Measurements from ENCODE around the gene GADD45A. TPM values are rescaled to one million over a fixed set of nuclear protein-coding genes. Genes with fewer than 3 reads are reported as not detected.
"Not testable (repeated sequence)": the region's sequence is repeated elsewhere in the genome, so short reads cannot be mapped to it uniquely, and the experiment has no call there.

The GADD45A gene
- total RNA-seq, 1 donor from 2014 or later, result 111 TPM

GRCh38 chr1:67729872-67730271 lies 44.9 kb downstream of the GADD45A start:
- no peaks in the 10 kb centered on the region for H3K27me3 ChIP-seq
- H3K27ac ChIP-seq, result no peak overlapping the region
- DNase-seq (ENCODE audit: low spot score in 2 of 2), result no peak
- no peak for TF ChIP-seq CTCF (IDR thresholded peaks at IDR 0.05)
- H3K36me3 ChIP-seq, result no peaks in the 10 kb centered on the region
- intact Hi-C loops (cut with DNase I), result no loop called here
- H3K9me3 ChIP-seq, result no peaks in the 10 kb centered on the region
- no peak overlapping the region for H3K4me3 ChIP-seq
- peaks cover 9 to 38% of the 10 kb centered on the region in 2 donors for H3K4me1 ChIP-seq

GRCh38 chr1:67730312-67730711 lies 45.3 kb downstream of the GADD45A start:
- intact Hi-C loops (cut with DNase I); H3K27ac ChIP-seq; H3K36me3 ChIP-seq; H3K27me3 ChIP-seq; H3K9me3 ChIP-seq; H3K4me3 ChIP-seq; DNase-seq (ENCODE audit: low spot score in 2 of 2): not testable (repeated sequence)
- peaks cover 12 to 35% of the 10 kb centered on the region in 2 donors for H3K4me1 ChIP-seq

DNA sequence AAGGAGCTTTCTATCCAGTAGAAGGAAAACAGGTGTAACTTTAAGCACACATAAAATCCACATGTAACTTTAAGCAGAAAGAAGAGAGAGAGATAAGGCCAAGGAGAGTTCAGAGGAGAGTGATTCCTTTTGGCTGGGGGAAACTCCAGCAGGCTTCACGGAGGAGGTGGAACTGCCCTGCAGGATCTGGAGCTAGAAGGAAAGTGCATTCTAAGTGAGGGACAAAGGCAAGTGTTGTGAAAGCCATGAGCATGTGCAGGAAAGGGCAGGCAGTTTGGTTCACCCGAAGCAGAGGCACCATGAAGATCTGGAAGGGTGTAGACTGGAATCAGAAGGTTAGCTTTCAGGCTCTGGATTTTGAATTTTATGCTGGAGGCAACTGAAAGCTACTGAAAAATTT lies 46.3 kb downstream of the GADD45A start:
- Histone ChIP-seq H3K9me3 (no peaks in the 10 kb centered on the region), H3K4me3 (no peak overlapping the region), H3K36me3 (no peaks in the 10 kb centered on the region), H3K4me1 (peaks cover 20 to 29% of the 10 kb centered on the region in 2 donors), H3K27me3 (no peaks in the 10 kb centered on the region), H3K27ac (peak overlapping the region in 1 of 2 donors; percentile 72)
- no peak for TF ChIP-seq CTCF (IDR thresholded peaks at IDR 0.05)
- no peak for DNase-seq (ENCODE audit: low spot score in 2 of 2)
- intact Hi-C loops (cut with DNase I), result no loop called here

DNA sequence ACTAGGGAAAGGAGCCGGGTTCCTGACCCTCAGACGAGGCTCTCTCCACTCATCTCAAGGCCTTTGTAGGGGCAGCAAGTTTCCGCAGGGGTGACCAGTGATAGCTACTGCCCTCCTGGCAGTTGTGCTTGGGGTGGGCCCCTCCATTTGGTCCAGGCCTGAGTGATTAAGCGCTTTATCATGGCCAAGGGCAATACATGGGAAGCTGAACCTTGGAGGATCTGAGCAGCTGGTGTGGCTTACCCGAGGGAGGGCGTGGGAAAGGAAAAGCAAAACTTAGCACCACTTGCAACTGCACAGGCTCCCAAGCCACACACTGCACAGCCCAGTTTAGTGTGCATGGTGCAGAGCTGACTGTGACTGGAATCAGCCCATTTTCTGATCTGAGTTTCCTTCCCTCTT lies 47.8 kb downstream of the GADD45A start:
- no peak for TF ChIP-seq CTCF (IDR thresholded peaks at IDR 0.05)
- peak in 1 of 2 donors; percentile 72 for DNase-seq (ENCODE audit: low spot score in 2 of 2)
- Histone ChIP-seq H3K27ac (peak overlapping the region; percentile 68 to 72), H3K4me1 (peaks cover 27 to 44% of the 10 kb centered on the region in 2 donors), H3K27me3 (no peaks in the 10 kb centered on the region), H3K4me3 (no peak overlapping the region), H3K9me3 (no peaks in the 10 kb centered on the region), H3K36me3 (no peaks in the 10 kb centered on the region)
- intact Hi-C loops (cut with DNase I), result no loop called here

DNA sequence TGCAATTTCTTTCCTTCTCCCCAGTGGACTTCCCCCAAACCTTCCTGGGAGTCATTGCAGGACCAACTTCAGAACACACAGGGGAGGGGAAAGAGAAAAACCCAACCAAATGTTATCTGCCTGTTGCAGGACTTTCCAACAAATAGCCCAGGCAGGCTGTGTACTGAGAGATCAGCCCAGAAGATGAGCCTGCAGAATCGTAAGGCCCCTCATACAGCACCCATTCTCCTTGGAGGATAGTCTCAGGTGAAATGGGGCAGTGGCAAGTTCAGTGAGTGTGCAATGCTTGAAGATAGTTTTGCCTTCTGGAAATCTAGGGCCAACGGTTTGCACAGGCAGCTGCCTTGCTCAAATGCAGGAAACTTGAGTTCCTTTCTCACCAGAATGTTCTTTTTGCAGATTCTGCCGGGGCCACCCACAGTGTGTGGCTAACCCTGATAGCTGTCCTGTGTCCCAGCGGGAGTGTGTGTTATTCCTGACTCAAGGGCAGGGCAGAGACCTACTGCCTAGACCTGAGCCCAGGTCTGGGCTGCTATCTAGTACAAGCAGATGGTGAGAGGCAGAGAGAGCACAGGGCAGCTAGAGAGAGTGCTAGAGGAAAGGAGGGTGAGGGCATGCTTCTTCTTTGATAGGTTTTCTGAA lies 48.8 kb downstream of the GADD45A start:
- H3K9me3 ChIP-seq, result no peaks in the 10 kb centered on the region
- H3K27me3 ChIP-seq, result no peaks in the 10 kb centered on the region
- H3K4me3 ChIP-seq, result no peak overlapping the region
- peak overlapping the region; percentile 77 to 80 for H3K27ac ChIP-seq
- intact Hi-C loops (cut with DNase I), result no loop called here
- peaks cover 27 to 53% of the 10 kb centered on the region in 2 donors for H3K4me1 ChIP-seq
- H3K36me3 ChIP-seq, result no peaks in the 10 kb centered on the region
- peak in 1 of 2 donors; percentile 54 for DNase-seq (ENCODE audit: low spot score in 2 of 2)
- TF ChIP-seq CTCF (IDR thresholded peaks at IDR 0.05), result no peak

DNA sequence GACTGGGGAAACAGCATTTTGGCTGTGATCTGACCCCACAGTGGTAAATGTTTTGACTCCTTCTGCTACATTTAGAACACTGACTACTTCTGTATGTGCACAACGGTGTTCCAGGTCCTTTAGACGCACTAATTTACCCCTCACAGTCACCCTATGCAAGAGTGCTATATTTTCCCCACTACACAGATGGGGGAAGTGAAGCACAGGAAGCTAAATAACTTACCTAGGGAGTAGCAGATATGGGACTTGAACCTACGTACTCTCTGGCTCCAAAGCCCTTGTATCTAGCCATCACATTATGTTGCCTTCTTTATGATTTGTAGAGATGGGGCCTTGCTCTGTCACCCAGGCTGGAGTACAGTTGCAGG lies 49.3 kb downstream of the GADD45A start:
- Histone ChIP-seq H3K27ac (peak overlapping the region; percentile 77 to 80), H3K4me3 (no peak overlapping the region), H3K36me3 (no peaks in the 10 kb centered on the region), H3K4me1 (peaks cover 27 to 58% of the 10 kb centered on the region in 2 donors), H3K9me3 (no peaks in the 10 kb centered on the region), H3K27me3 (no peaks in the 10 kb centered on the region)
- DNase-seq (ENCODE audit: low spot score in 2 of 2), result no peak
- intact Hi-C loops (cut with DNase I), result no loop called here
- TF ChIP-seq CTCF (IDR thresholded peaks at IDR 0.05), result no peak
